Activated CD4-positive, alpha-beta T cell treated with anti-CD3 and anti-CD28 coated beads for 36 hours (primary cell): ENCODE results near the gene ARV1. TPM values are rescaled to one million over a fixed set of nuclear protein-coding genes. Genes with fewer than 3 reads are reported as not detected.
A peak's percentile ranks its signal among the peaks of the same experiment; 100 is the strongest.

Experiments used
- ATAC-seq: fragments of 200-7000 bp; cut with Tn5 transposase; one replicate; pipeline ENCODE4 v1.10.0; 2021; ENCODE audit warnings: mild to moderate bottlenecking, moderate library complexity
- CTCF ChIA-PET: fragments of 350-600 bp; sonication (Branson Sonifier 250); formaldehyde crosslinking; loops from one replicate; lab custom pipeline; 2021; ENCODE audit warnings: antibody characterized with exemption; lab: Charles Lee
- POLR2A ChIA-PET: fragments of 350-600 bp; sonication (Branson Sonifier 250); formaldehyde crosslinking; loops from one replicate; lab custom pipeline; 2021; ENCODE audit warnings: antibody characterized with exemption, inconsistent platforms; lab: Charles Lee
- DNase-seq: peaks from one replicate; pipeline ENCODE4 v3.0.0-alpha.2; 2020
- H3K27ac Mint-ChIP-seq: one replicate; pipeline ENCODE4 v1.8.0; 2021; ENCODE audit warnings: mixed read lengths
- H3K27me3 Mint-ChIP-seq: one replicate; pipeline ENCODE4 v1.8.0; 2021; ENCODE audit warnings: mixed read lengths
- H3K36me3 Mint-ChIP-seq: one replicate; pipeline ENCODE4 v1.8.0; 2021; ENCODE audit warnings: low read depth, mixed read lengths
- H3K4me1 Mint-ChIP-seq: one replicate; pipeline ENCODE4 v1.8.0; 2021; ENCODE audit warnings: mixed read lengths
- H3K4me3 Mint-ChIP-seq: one replicate; pipeline ENCODE4 v1.8.0; 2021; ENCODE audit warnings: mild to moderate bottlenecking, moderate library complexity, mixed read lengths
- H3K9me3 Mint-ChIP-seq: one replicate; pipeline ENCODE4 v1.8.0; 2021; ENCODE audit warnings: low read depth, mixed read lengths
- intact Hi-C, 2 experiments: fragments of 100-400 bp; cut with DNase I in 1 of 2; cut with micrococcal nuclease in 1 of 2; formaldehyde crosslinking; loops; one replicate each; pipeline versions ENCODE4 v1.14.2 to v1.15.1; 2022 to 2024; cut with DNase I, micrococcal nuclease
- total RNA-seq, 2 experiments: library from RNA; stranded (reverse); gene quantifications; one replicate each; pipeline ENCODE4 v1.2.3, GENCODE V29; 2021

Gene ARV1
- 10 to 100 TPM; 16.2 to 16.9 TPM for total RNA-seq

GRCh38 chr1:230978491-230979388 is at the start of gene ARV1, which contains the start of gene TTC13:
Gene ARV1 (plus strand): TSS chr1:230979094. CDS start chr1:230979106, 12 bp downstream.
Gene TTC13 (minus strand): TSS chr1:230978861. CDS start chr1:230978830, 31 bp downstream.
- peak within 1 kb of the TSS; percentile 98 for H3K27ac Mint-ChIP-seq
- POLR2A ChIA-PET = interaction anchor here (1.0 kb wide), 1 partner anchor 10 kb away, joined by 3 read pairs; no protein-coding TSS in a partner anchor
- intact Hi-C loops = loop anchor here (1.0 to 10.0 kb wide), 18 partner anchors 60 to 1636 kb away; partner anchors contain the start of genes C1orf198 (in 2 of the 2), COG2 (in 2 of the 2), GNPAT (in 2 of the 2) and SPRTN (in 2 of the 2)

GRCh38 chr1:230930986-230931385 is 47.9 kb upstream of the ARV1 start:
- H3K36me3 Mint-ChIP-seq = peaks cover 11% of the 10 kb centered on the region
- DNase-seq (peak; percentile 29), ATAC-seq (peak; percentile 75)
- POLR2A ChIA-PET = no interaction called here
- no peaks in the 10 kb centered on the region for H3K9me3 Mint-ChIP-seq
- H3K4me3 Mint-ChIP-seq = no peak overlapping the region
- intact Hi-C loops = no loop called here
- H3K27me3 Mint-ChIP-seq = no peaks in the 10 kb centered on the region
- CTCF ChIA-PET = no interaction called here
- peaks cover 4% of the 10 kb centered on the region for H3K4me1 Mint-ChIP-seq
- H3K27ac Mint-ChIP-seq = peak overlapping the region; percentile 40

More at GRCh38 chr1:230978491-230979388, at the start of gene ARV1, which contains the start of gene TTC13:
- ATAC-seq = peak; percentile 97
- CTCF ChIA-PET = interaction anchor here (0.6 to 1.5 kb wide), 5 partner anchors 8 to 345 kb away, joined by 3 to 6 read pairs (median 3); no protein-coding TSS in a partner anchor
- no peaks in the 10 kb centered on the region for H3K27me3 Mint-ChIP-seq
- peaks cover 32% of the 10 kb centered on the region for H3K4me1 Mint-ChIP-seq
- H3K4me3 Mint-ChIP-seq = peak within 1 kb of the TSS; percentile 86
- DNase-seq = peak; percentile 99
- H3K9me3 Mint-ChIP-seq = no peaks in the 10 kb centered on the region
- peaks cover 25% of the 10 kb centered on the region for H3K36me3 Mint-ChIP-seq

GRCh38 chr1:230935852-230936251 is 43.0 kb upstream of the ARV1 start:
- Mint-ChIP-seq H3K4me3 (no peak overlapping the region), H3K4me1 (peaks cover 12% of the 10 kb centered on the region)
- intact Hi-C loops = no loop called here

GRCh38 chr1:230936475-230936874 is 42.4 kb upstream of the ARV1 start:
- ChIA-PET CTCF (no interaction called here), POLR2A (no interaction called here)
- no peak overlapping the region for H3K4me3 Mint-ChIP-seq
- H3K27me3 Mint-ChIP-seq = no peaks in the 10 kb centered on the region
- intact Hi-C loops = no loop called here
- no peak for ATAC-seq
- H3K9me3 Mint-ChIP-seq = no peaks in the 10 kb centered on the region
- H3K4me1 Mint-ChIP-seq = peaks cover 8% of the 10 kb centered on the region
- H3K27ac Mint-ChIP-seq = peak overlapping the region; percentile 48
- H3K36me3 Mint-ChIP-seq = peaks cover 6% of the 10 kb centered on the region
- DNase-seq = no peak

More at GRCh38 chr1:230935852-230936251, 43.0 kb upstream of the ARV1 start:
- ATAC-seq (no peak), DNase-seq (no peak)
- CTCF ChIA-PET = no interaction called here
- Mint-ChIP-seq H3K9me3 (no peaks in the 10 kb centered on the region), H3K36me3 (peaks cover 9% of the 10 kb centered on the region), H3K27ac (no peak overlapping the region), H3K27me3 (no peaks in the 10 kb centered on the region)
- POLR2A ChIA-PET = no interaction called here

GRCh38 chr1:230937371-230937770 is 41.5 kb upstream of the ARV1 start:
- ChIA-PET CTCF (no interaction called here), POLR2A (no interaction called here)
- peaks cover 8% of the 10 kb centered on the region for H3K36me3 Mint-ChIP-seq
- H3K27me3 Mint-ChIP-seq = no peaks in the 10 kb centered on the region
- no peak overlapping the region for H3K27ac Mint-ChIP-seq
- no peak overlapping the region for H3K4me3 Mint-ChIP-seq
- intact Hi-C loops = no loop called here
- DNase-seq = no peak
- H3K9me3 Mint-ChIP-seq = no peaks in the 10 kb centered on the region
- H3K4me1 Mint-ChIP-seq = peaks cover 10% of the 10 kb centered on the region
- ATAC-seq = no peak

- H3K27ac Mint-ChIP-seq = peak overlapping the region; percentile 11
- DNase-seq (no peak), ATAC-seq (no peak)
- POLR2A ChIA-PET = no interaction called here
- intact Hi-C loops = no loop called here
- H3K4me1 Mint-ChIP-seq = peaks cover 10% of the 10 kb centered on the region
- no peaks in the 10 kb centered on the region for H3K9me3 Mint-ChIP-seq
- no peak overlapping the region for H3K4me3 Mint-ChIP-seq
- H3K36me3 Mint-ChIP-seq = peaks cover 9% of the 10 kb centered on the region
- H3K27me3 Mint-ChIP-seq = no peaks in the 10 kb centered on the region
- CTCF ChIA-PET = interaction anchor here (1.0 to 1.1 kb wide), 2 partner anchors 22 to 24 kb away, joined by 3 read pairs; no protein-coding TSS in a partner anchor
Observed at GRCh38 chr1:230938924-230939368, 39.9 kb upstream of the ARV1 start.

GRCh38 chr1:230939806-230940489 is 38.9 kb upstream of the ARV1 start:
- ChIA-PET CTCF (interaction anchor here (1.0 kb wide), 1 partner anchor 57 kb away, joined by 3 read pairs; no protein-coding TSS in a partner anchor), POLR2A (interaction anchor here (0.6 kb wide), 1 partner anchor 860 kb away, joined by 3 read pairs; no protein-coding TSS in a partner anchor)
- peaks cover 10% of the 10 kb centered on the region for H3K4me1 Mint-ChIP-seq
- no peaks in the 10 kb centered on the region for H3K27me3 Mint-ChIP-seq
- no peak for DNase-seq
- intact Hi-C loops = no loop called here
- H3K4me3 Mint-ChIP-seq = no peak overlapping the region
- no peak for ATAC-seq
- H3K9me3 Mint-ChIP-seq = no peaks in the 10 kb centered on the region
- peaks cover 12% of the 10 kb centered on the region for H3K36me3 Mint-ChIP-seq
- no peak overlapping the region for H3K27ac Mint-ChIP-seq

- H3K27me3 Mint-ChIP-seq = no peaks in the 10 kb centered on the region
- no peak overlapping the region for H3K4me3 Mint-ChIP-seq
- no peaks in the 10 kb centered on the region for H3K9me3 Mint-ChIP-seq
- no peak overlapping the region for H3K27ac Mint-ChIP-seq
- peaks cover 12% of the 10 kb centered on the region for H3K36me3 Mint-ChIP-seq
- ChIA-PET POLR2A (no interaction called here), CTCF (no interaction called here)
- no peak for DNase-seq
- no peak for ATAC-seq
- intact Hi-C loops = no loop called here
- peaks cover 10% of the 10 kb centered on the region for H3K4me1 Mint-ChIP-seq
Observed at GRCh38 chr1:230940848-230941247, 38.0 kb upstream of the ARV1 start.

- no peak for ATAC-seq
Observed at GRCh38 chr1:230943048-230943593, 35.8 kb upstream of the ARV1 start.

GRCh38 chr1:230948301-230948700 is 30.6 kb upstream of the ARV1 start:
- peaks cover 10% of the 10 kb centered on the region for H3K36me3 Mint-ChIP-seq
- CTCF ChIA-PET = interaction anchor here (0.7 to 1.3 kb wide), 2 partner anchors 12 to 1487 kb away, joined by 3 to 4 read pairs; no protein-coding TSS in a partner anchor
- H3K27me3 Mint-ChIP-seq = no peaks in the 10 kb centered on the region
- ATAC-seq = no peak
- H3K4me1 Mint-ChIP-seq = peaks cover 2% of the 10 kb centered on the region
- intact Hi-C loops = no loop called here
- no peak overlapping the region for H3K27ac Mint-ChIP-seq
- DNase-seq = no peak
- no peaks in the 10 kb centered on the region for H3K9me3 Mint-ChIP-seq
- POLR2A ChIA-PET = no interaction called here
- no peak overlapping the region for H3K4me3 Mint-ChIP-seq

More at GRCh38 chr1:230943048-230943593, 35.8 kb upstream of the ARV1 start:
- peaks cover 1% of the 10 kb centered on the region for H3K4me1 Mint-ChIP-seq
- H3K27ac Mint-ChIP-seq = no peak overlapping the region
- ChIA-PET POLR2A (no interaction called here), CTCF (no interaction called here)
- no peak overlapping the region for H3K4me3 Mint-ChIP-seq
- intact Hi-C loops = no loop called here
- no peaks in the 10 kb centered on the region for H3K27me3 Mint-ChIP-seq
- H3K36me3 Mint-ChIP-seq = peaks cover 8% of the 10 kb centered on the region
- no peak for DNase-seq
- no peaks in the 10 kb centered on the region for H3K9me3 Mint-ChIP-seq

GRCh38 chr1:230948903-230949302 is 30.0 kb upstream of the ARV1 start:
- DNase-seq = no peak
- Mint-ChIP-seq H3K4me1 (peaks cover 2% of the 10 kb centered on the region), H3K27me3 (no peaks in the 10 kb centered on the region), H3K27ac (no peak overlapping the region), H3K9me3 (no peaks in the 10 kb centered on the region), H3K4me3 (no peak overlapping the region), H3K36me3 (peaks cover 13% of the 10 kb centered on the region)
- intact Hi-C loops = no loop called here
- ChIA-PET POLR2A (no interaction called here), CTCF (interaction anchor here (0.7 to 1.3 kb wide), 2 partner anchors 11 to 1488 kb away, joined by 3 to 4 read pairs; no protein-coding TSS in a partner anchor)
- ATAC-seq = no peak
